ENCODE data around the gene BTD. TPM values are rescaled to one million over a fixed set of nuclear protein-coding genes. Genes with fewer than 3 reads are reported as not detected.

Gene BTD
- total and polyA plus RNA-seq, 2 donors (not counting 3 experiments of a cell fraction or from before 2014, with no cell fraction given) = 20.3 to 32.2 TPM

GRCh38 chr3:15679306-15679705 lies 77.8 kb downstream of the BTD start:
- H3K36me3 ChIP-seq (ENCODE audit: control insufficient read depth in 2 of 2, extremely low read depth in 1 of 2, insufficient read depth in 2 of 2, low read length in 2 of 2) = peaks cover 8 to 24% of the 10 kb centered on the region in 2 experiments
- no peak for TF ChIP-seq MAX (IDR thresholded peaks at IDR 0.05; ENCODE audit: insufficient read depth, insufficient read length)
- no peak for TF ChIP-seq MYC (IDR thresholded peaks at IDR 0.05; ENCODE audit: low read depth, low read length)
- no peak for TF ChIP-seq FOS (IDR thresholded peaks at IDR 0.05; ENCODE audit: borderline replicate concordance, insufficient read depth, low read length)
- TF ChIP-seq JUN (IDR thresholded peaks at IDR 0.05; ENCODE audit: borderline replicate concordance, insufficient read depth, insufficient read length, low read depth) = no peak
- no peak for TF ChIP-seq GATA2 (IDR thresholded peaks at IDR 0.05; ENCODE audit: insufficient read depth, insufficient read length, low read depth, low read length)
- no peak for TF ChIP-seq POLR2A (IDR thresholded peaks at IDR 0.05; ENCODE audit: low read depth, low read length)
- TF ChIP-seq, protein P1, sequence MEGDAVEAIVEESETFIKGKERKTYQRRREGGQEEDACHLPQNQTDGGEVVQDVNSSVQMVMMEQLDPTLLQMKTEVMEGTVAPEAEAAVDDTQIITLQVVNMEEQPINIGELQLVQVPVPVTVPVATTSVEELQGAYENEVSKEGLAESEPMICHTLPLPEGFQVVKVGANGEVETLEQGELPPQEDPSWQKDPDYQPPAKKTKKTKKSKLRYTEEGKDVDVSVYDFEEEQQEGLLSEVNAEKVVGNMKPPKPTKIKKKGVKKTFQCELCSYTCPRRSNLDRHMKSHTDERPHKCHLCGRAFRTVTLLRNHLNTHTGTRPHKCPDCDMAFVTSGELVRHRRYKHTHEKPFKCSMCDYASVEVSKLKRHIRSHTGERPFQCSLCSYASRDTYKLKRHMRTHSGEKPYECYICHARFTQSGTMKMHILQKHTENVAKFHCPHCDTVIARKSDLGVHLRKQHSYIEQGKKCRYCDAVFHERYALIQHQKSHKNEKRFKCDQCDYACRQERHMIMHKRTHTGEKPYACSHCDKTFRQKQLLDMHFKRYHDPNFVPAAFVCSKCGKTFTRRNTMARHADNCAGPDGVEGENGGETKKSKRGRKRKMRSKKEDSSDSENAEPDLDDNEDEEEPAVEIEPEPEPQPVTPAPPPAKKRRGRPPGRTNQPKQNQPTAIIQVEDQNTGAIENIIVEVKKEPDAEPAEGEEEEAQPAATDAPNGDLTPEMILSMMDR (IDR thresholded peaks at IDR 0.05; ENCODE audit: extremely low read depth in 1 of 2, insufficient read depth in 1 of 2, low read depth in 1 of 2, low read length in 2 of 2) = no peak
- no peak for TF ChIP-seq POLR2AphosphoS5 (IDR thresholded peaks at IDR 0.05; ENCODE audit: insufficient read depth, low read depth, low read length)
- no peak for TF ChIP-seq EZH2 (IDR thresholded peaks at IDR 0.05; ENCODE audit: borderline replicate concordance, low read depth, low read length, severe bottlenecking)
- H3K4me2 ChIP-seq (ENCODE audit: insufficient read depth, low read length) = no peak overlapping the region
- no peaks in the 10 kb centered on the region for H4K20me1 ChIP-seq (replicated peaks; ENCODE audit: control insufficient read depth, extremely low read depth, insufficient read depth, low read length)
- no peak for FAIRE-seq
- ChIA-PET CTCF (interaction anchor here (0.9 to 1.9 kb wide), 3 partner anchors 9 to 53 kb away, joined by 3 to 5 read pairs (median 4); no protein-coding TSS in a partner anchor), POLR2A (no interaction called here)
- H3K79me2 ChIP-seq (ENCODE audit: control insufficient read depth, insufficient read depth, low read length) = no peaks in the 10 kb centered on the region
- H2AFZ ChIP-seq (ENCODE audit: low read depth, low read length) = no peak overlapping the region
- no peaks in the 10 kb centered on the region for H3K9me3 ChIP-seq (replicated peaks; ENCODE audit: control insufficient read depth, insufficient read depth, low read length)
- no peak overlapping the region for H3K4me3 ChIP-seq (replicated peaks in 1 of 3; ENCODE audit: insufficient read depth in 1 of 3, low read depth in 1 of 3, low read length in 3 of 3)
- no peak overlapping the region for H3K27ac ChIP-seq (ENCODE audit: insufficient read depth, low read depth, low read length)
- intact Hi-C loops (cut with micrococcal nuclease) (no loop called here), dilution Hi-C loops (cut with MboI; ENCODE audit: extremely low pct_ligation_motif_present, low sequenced_read_pairs) (no loop called here)
- H3K27me3 ChIP-seq (ENCODE audit: control insufficient read depth in 2 of 2, insufficient read depth in 2 of 2, low read length in 2 of 2) = no peaks in the 10 kb centered on the region
- no peak overlapping the region for H3K9ac ChIP-seq (replicated peaks; ENCODE audit: extremely low read depth, insufficient read depth, low read length)
- no peaks in the 10 kb centered on the region for H3K9me1 ChIP-seq (replicated peaks; ENCODE audit: control insufficient read depth, extremely low read depth, insufficient read depth, low read length)
- peaks cover 19% of the 10 kb centered on the region for H3K4me1 ChIP-seq (ENCODE audit: control insufficient read depth, extremely low read depth, insufficient read depth, low read length)
- no TSS peak for BruUV-seq (replicated peaks)
- DNase-seq (ENCODE audit: low read depth, low spot score) = no peak

Measured in endothelial cell of umbilical vein (primary cell).